Left lung (tissue), 10 donors: ENCODE data around the gene PPP1R9B. TPM values are rescaled to one million over a fixed set of nuclear protein-coding genes. Genes with fewer than 3 reads are reported as not detected.

Experiments used
- ATAC-seq: fragments of 200-7000 bp; cut with Tn5 transposase; one replicate; pipeline ENCODE4 v1.9.1; 2020; ENCODE audit warnings: moderate library complexity
- DNase-seq, 4 donors: peaks; one replicate each; pipeline ENCODE4 v3.0.0-alpha.2; 2013 to 2020
- H3K27ac ChIP-seq, 2 donors: fragments of 200-600 bp; sonication (generic) in 1 of 2; one replicate each; pipeline versions ENCODE4 v1.5.0 to v1.8.0; 2020 to 2021
- H3K27me3 ChIP-seq, 2 donors: fragments of 200-600 bp; sonication (generic) in 1 of 2; one replicate each; pipeline versions ENCODE4 v1.5.0 to v1.8.0; 2020 to 2021
- H3K36me3 ChIP-seq, 2 donors: fragments of 200-600 bp; sonication (generic) in 1 of 2; one replicate each; pipeline versions ENCODE4 v1.5.0 to v1.8.0; 2020 to 2021
- H3K4me1 ChIP-seq, 2 donors: fragments of 200-600 bp; one replicate each; pipeline ENCODE4 v1.8.0; 2021
- H3K4me3 ChIP-seq, 2 donors: fragments of 200-600 bp; sonication (generic) in 1 of 2; one replicate each; pipeline versions ENCODE4 v1.5.0 to v1.8.0; 2020 to 2021; ENCODE audit warnings: mild to moderate bottlenecking in 1 of 2
- H3K9me3 ChIP-seq, 2 donors: fragments of 200-600 bp; sonication (generic) in 1 of 2; one replicate each; pipeline versions ENCODE4 v1.5.0 to v1.8.0; 2020 to 2021
- CTCF ChIP-seq, 2 donors: fragments of 200-600 bp; sonication (generic) in 1 of 2; IDR thresholded peaks; one replicate each; pipeline versions ENCODE4 v1.5.0 to v1.8.0; 2021; ENCODE audit warnings: antibody characterized with exemption in 2 of 2
- intact Hi-C, 2 donors: fragments of 100-400 bp; cut with DNase I; formaldehyde crosslinking; loops; one replicate each; pipeline versions ENCODE4 v1.11.2 to v1.14.2; 2022
- polyA plus RNA-seq, 6 donors: library from polyadenylated mRNA; unstranded; fragments of 120-200 nt; gene quantifications; one replicate each; pipeline ENCODE4 v1.2.1, GENCODE V29; 2013; ENCODE audit not compliant: insufficient read length in 6 of 6
- total RNA-seq, 2 donors: library from RNA; stranded (reverse); fragmentation: NEBNext Ultra II Directional; extraction: Animal tissue kit (Norgen Biotek cat#: 25700); gene quantifications; one replicate each; pipeline ENCODE4 v1.2.1, GENCODE V29; 2021
- donor health status: DM: no; HTN: yes; CAD: no.
- donor health status: DM: no; HTN: no; CAD: no.

PPP1R9B gene
- total and polyA plus RNA-seq, 8 donors = 53.4 to 86.6 (median 67.3) TPM

DNA sequence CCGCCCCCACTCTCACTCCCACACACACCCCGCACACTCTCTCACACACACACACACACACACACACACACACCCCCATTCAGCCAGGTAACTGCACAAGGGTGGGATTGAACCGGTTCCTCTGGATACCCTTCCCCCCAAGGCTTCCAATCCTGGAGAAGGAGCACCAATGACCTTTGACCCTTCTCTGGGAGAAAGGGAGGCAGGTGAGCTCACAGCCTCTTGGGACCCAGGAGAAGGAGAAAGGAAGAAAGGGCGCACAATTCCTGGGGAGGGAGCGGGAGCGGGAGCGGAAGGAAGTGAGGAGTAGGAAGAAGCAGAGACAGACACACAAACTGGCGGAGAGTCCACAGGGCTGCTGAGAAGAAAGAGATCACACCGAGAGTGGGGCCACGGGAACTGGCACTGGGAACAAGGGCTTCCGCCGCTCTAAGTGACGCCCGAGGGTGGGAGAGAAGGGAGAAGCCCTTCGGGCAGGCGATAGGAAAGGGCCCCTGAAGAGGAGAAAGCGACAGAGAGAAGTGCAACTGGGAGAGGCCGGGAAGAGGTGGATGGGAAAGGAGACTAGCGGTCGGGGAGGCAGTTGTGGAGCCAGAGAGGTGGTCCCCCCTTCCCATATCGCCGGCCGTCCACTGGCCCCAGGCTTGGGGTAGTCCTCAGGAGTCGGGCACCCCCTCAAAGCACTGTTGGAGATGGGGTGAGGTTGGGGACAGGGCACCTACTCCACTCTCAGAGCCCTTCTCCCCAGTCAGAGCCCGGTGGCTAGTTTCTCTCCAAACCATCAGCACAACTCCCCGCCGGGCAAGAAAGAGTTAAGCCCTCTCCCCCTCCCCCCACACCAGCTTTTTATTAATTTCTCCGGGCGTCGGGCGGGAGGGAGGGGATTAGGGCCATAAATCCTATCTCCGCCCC, 21.8 kb downstream of the PPP1R9B start:
- Histone ChIP-seq H3K27ac (peak overlapping the region; percentile 7 to 41), H3K9me3 (no peaks in the 10 kb centered on the region), H3K4me3 (peak overlapping the region; percentile 28 to 30), H3K27me3 (peaks cover 7 to 51% of the 10 kb centered on the region in 2 donors), H3K4me1 (peaks cover 8 to 42% of the 10 kb centered on the region in 2 donors), H3K36me3 (no peaks in the 10 kb centered on the region)
- ATAC-seq (peak; percentile 2), DNase-seq (peak in 1 of 4 donors; percentile 46)
- no peak for TF ChIP-seq CTCF (IDR thresholded peaks at IDR 0.05)
- intact Hi-C loops = no loop called here

- no peak overlapping the region for H3K27ac ChIP-seq
- H3K9me3 ChIP-seq = no peaks in the 10 kb centered on the region
- H3K36me3 ChIP-seq = no peaks in the 10 kb centered on the region
- no peak for ATAC-seq
- H3K27me3 ChIP-seq = peaks cover 7 to 58% of the 10 kb centered on the region in 2 donors
- H3K4me3 ChIP-seq = no peak overlapping the region
- no peak for DNase-seq
- TF ChIP-seq CTCF (IDR thresholded peaks at IDR 0.05) = no peak
- peaks cover 8 to 36% of the 10 kb centered on the region in 2 donors for H3K4me1 ChIP-seq
- intact Hi-C loops = no loop called here
These were observed 22.6 kb downstream of the PPP1R9B start for GRCh38 chr17:50127697-50128361.

- ATAC-seq = no peak
- intact Hi-C loops = no loop called here
- Histone ChIP-seq H3K27me3 (peaks cover 7 to 51% of the 10 kb centered on the region in 2 donors), H3K36me3 (no peaks in the 10 kb centered on the region), H3K9me3 (no peaks in the 10 kb centered on the region), H3K4me3 (no peak overlapping the region), H3K4me1 (peaks cover 8 to 32% of the 10 kb centered on the region in 2 donors), H3K27ac (no peak overlapping the region)
- no peak for DNase-seq
- no peak for TF ChIP-seq CTCF (IDR thresholded peaks at IDR 0.05)
These were observed 25.0 kb downstream of the PPP1R9B start for GRCh38 chr17:50125420-50125997.

- no peaks in the 10 kb centered on the region for H3K9me3 ChIP-seq
- intact Hi-C loops = no loop called here
- ATAC-seq (no peak), DNase-seq (peak in 1 of 4 donors; percentile 68)
- H3K4me3 ChIP-seq = no peak overlapping the region
- no peaks in the 10 kb centered on the region for H3K36me3 ChIP-seq
- H3K4me1 ChIP-seq = peaks cover 2 to 15% of the 10 kb centered on the region in 2 donors
- peaks cover 0 to 41% of the 10 kb centered on the region in 2 donors for H3K27me3 ChIP-seq
- no peak for TF ChIP-seq CTCF (IDR thresholded peaks at IDR 0.05)
- peak overlapping the region in 1 of 2 donors; percentile 28 for H3K27ac ChIP-seq
These were observed 26.7 kb downstream of the PPP1R9B start for GRCh38 chr17:50123649-50124349.
